K562 (cell line): ENCODE data around the gene NME7. TPM values are rescaled to one million over a fixed set of nuclear protein-coding genes. Genes with fewer than 3 reads are reported as not detected.

ENCODE experiments used
- ATAC-seq: fragments of 200-7000 bp; cut with Tn5 transposase; 3 replicates; pipeline ENCODE4 v1.9.1; 2020; ENCODE audit warnings: moderate library complexity
- BruUV-seq: library from RNA; stranded (reverse); fragments of 400-500 nt; replicated peaks from 2 replicates; lab custom pipeline; 2021; lab: Mats Ljungman, UMichigan
- CTCF ChIA-PET: fragments of 300-600 bp; formaldehyde crosslinking; extraction: SDS; loops from one replicate; lab custom pipeline; 2021; ENCODE audit warnings: low intra/inter-chr PET ratio; lab: Yijun Ruan, JAX
- POLR2A ChIA-PET: fragments of 300-600, 350-650 bp; sonication (Branson Sonifier 250); formaldehyde crosslinking; extraction: SDS; loops from one replicate; lab custom pipeline; 2021; ENCODE audit warnings: antibody characterized with exemption, inconsistent platforms; lab: Yijun Ruan, JAX
- DNase-seq, 4 experiments: peaks; one replicate each; pipeline versions ENCODE4 v3.0.0 to v3.0.0-alpha.2; 2011 to 2018; ENCODE audit warnings: low spot score in 3 of 4, mixed read lengths in 3 of 4; ENCODE audit errors: extremely low read depth in 1 of 4
- FAIRE-seq: peaks from 2 replicates; lab custom pipeline; 2011; peaks lifted over from hg19 to GRCh38; lab: Jason Lieb, UNC
- H2AFZ ChIP-seq: 2 replicates; pipeline ENCODE4 v1.6.0; 2011; ENCODE audit warnings: low read depth, low read length, control low read depth, inconsistent platforms
- H3K27ac ChIP-seq: fragments of 200-600 bp; 3 replicates; pipeline ENCODE4 v1.8.0; 2011; ENCODE audit warnings: low read depth, mild to moderate bottlenecking, control low read depth, inconsistent platforms, low read length, moderate library complexity, mixed read lengths; ENCODE audit errors: extremely low read depth
- H3K27me3 ChIP-seq, 2 experiments: fragments of 300-600 bp in 1 of 2; 2 replicates in 1 of 2; 3 replicates in 1 of 2; pipeline versions ENCODE4 v1.6.0 to v1.8.0; 2011; ENCODE audit warnings: inconsistent platforms in 2 of 2, low read length in 2 of 2, mild to moderate bottlenecking in 1 of 2, mixed read lengths in 1 of 2, moderate library complexity in 1 of 2; ENCODE audit not compliant: control insufficient read depth in 2 of 2, insufficient read depth in 2 of 2
- H3K36me3 ChIP-seq: fragments of 300-600 bp; 3 replicates; pipeline ENCODE4 v1.8.0; 2011; ENCODE audit warnings: mild to moderate bottlenecking, low read length, inconsistent platforms; ENCODE audit not compliant: control insufficient read depth, insufficient read depth
- H3K4me1 ChIP-seq, 2 experiments: fragments of 200-600 bp in 1 of 2; replicated peaks in 1 of 2; 2 replicates in 1 of 2; 3 replicates in 1 of 2; pipeline versions ENCODE4 v1.5.1 to v1.8.0; 2011; ENCODE audit warnings: inconsistent platforms in 2 of 2, low read length in 2 of 2, mild to moderate bottlenecking in 1 of 2, mixed read lengths in 1 of 2, moderate library complexity in 1 of 2; ENCODE audit not compliant: control insufficient read depth in 2 of 2, insufficient read depth in 2 of 2
- H3K4me2 ChIP-seq: 2 replicates; pipeline ENCODE4 v1.6.1; 2011; ENCODE audit warnings: low read length, control low read depth, inconsistent platforms, mixed read lengths; ENCODE audit not compliant: insufficient read depth
- H3K4me3 ChIP-seq: fragments of 200-600 bp; sonication (generic), shearing (Covaris generic); 2 replicates; pipeline ENCODE4 v1.5.1; 2016; ENCODE audit warnings: control low read depth, inconsistent platforms
- H3K79me2 ChIP-seq: fragments of 200-600 bp; 3 replicates; pipeline ENCODE4 v1.8.0; 2011; ENCODE audit warnings: low read length, inconsistent platforms; ENCODE audit not compliant: control insufficient read depth, insufficient read depth
- H3K9ac ChIP-seq, 2 experiments: 2 replicates each; pipeline versions ENCODE4 v1.6.0 to v1.6.1; 2011; ENCODE audit warnings: low read depth in 2 of 2, low read length in 2 of 2, control low read depth in 1 of 2, inconsistent platforms in 1 of 2, mild to moderate bottlenecking in 1 of 2, mixed read lengths in 1 of 2; ENCODE audit not compliant: insufficient read depth in 1 of 2
- H3K9me1 ChIP-seq: one replicate; pipeline ENCODE4 v1.6.0; 2011; ENCODE audit warnings: inconsistent platforms, mild to moderate bottlenecking, low read length, moderate library complexity; ENCODE audit not compliant: control insufficient read depth, insufficient read depth
- H3K9me3 ChIP-seq: replicated peaks from 2 replicates; pipeline ENCODE4 v1.5.1; 2011; ENCODE audit warnings: low read depth, low read length, inconsistent platforms; ENCODE audit not compliant: control insufficient read depth, insufficient read depth
- H4K20me1 ChIP-seq: replicated peaks from 2 replicates; pipeline ENCODE4 v1.6.1; 2011; ENCODE audit warnings: low read length, inconsistent platforms, mixed read lengths; ENCODE audit not compliant: control insufficient read depth, insufficient read depth
- CBX5 ChIP-seq: IDR thresholded peaks from 2 replicates; pipeline ENCODE4 v1.6.1; 2014; ENCODE audit warnings: low read depth, borderline replicate concordance
- DPF2 ChIP-seq: fragments of 450-650 bp; IDR thresholded peaks from 2 replicates; pipeline ENCODE4 v1.6.1; 2016
- ETS2 ChIP-seq: IDR thresholded peaks from 2 replicates; pipeline ENCODE4 v1.6.1; 2016; ENCODE audit warnings: borderline replicate concordance, missing genetic modification characterization, mild to moderate bottlenecking, moderate library complexity, missing compliant biosample characterization; ENCODE audit not compliant: poor library complexity, severe bottlenecking
- HEY1 ChIP-seq: fragments of 250-450 bp; sonication (Bioruptor Pico); IDR thresholded peaks from 2 replicates; pipeline ENCODE4 v1.5.0; 2020; ENCODE audit warnings: mild to moderate bottlenecking, moderate library complexity, borderline replicate concordance
- MYBL2 ChIP-seq, 2 experiments: fragments of 450-650 bp in 1 of 2; sonication (generic) in 1 of 2; formaldehyde crosslinking in 1 of 2; IDR thresholded peaks; 2 replicates each; pipeline versions ENCODE4 v1.6.1 to v1.8.1; 2017 to 2022; ENCODE audit warnings: borderline replicate concordance in 1 of 2, inconsistent platforms in 1 of 2, low read depth in 1 of 2, mild to moderate bottlenecking in 1 of 2, missing genetic modification reagents in 1 of 2, moderate library complexity in 1 of 2
- MYNN ChIP-seq, 2 experiments: sonication (generic); formaldehyde crosslinking in 1 of 2; IDR thresholded peaks; 2 replicates each; pipeline versions ENCODE4 v1.5.0 to v1.6.1; 2016 to 2020; ENCODE audit warnings: antibody characterized with exemption in 1 of 2, missing genetic modification reagents in 1 of 2
- NFRKB ChIP-seq: fragments of 450-650 bp; IDR thresholded peaks from 2 replicates; pipeline ENCODE4 v1.6.1; 2016; ENCODE audit warnings: low read depth
- PCBP1 ChIP-seq: fragments of 200-400 bp; formaldehyde crosslinking; IDR thresholded peaks from 2 replicates; pipeline ENCODE4 v1.6.1; 2018; ENCODE audit warnings: mild to moderate bottlenecking, low read depth, low read length; ENCODE audit not compliant: poor library complexity, severe bottlenecking
- PTTG1 ChIP-seq: fragments of 450-650 bp; IDR thresholded peaks from 2 replicates; pipeline ENCODE4 v1.6.1; 2016; ENCODE audit warnings: low read depth, mild to moderate bottlenecking, missing genetic modification characterization, missing compliant biosample characterization
- PYGO2 ChIP-seq: fragments of 450-650 bp; IDR thresholded peaks from 2 replicates; pipeline ENCODE4 v1.6.1; 2016; ENCODE audit warnings: mild to moderate bottlenecking, missing genetic modification characterization, moderate library complexity, missing compliant biosample characterization
- STAT5B ChIP-seq: fragments of 250-450 bp; sonication (Bioruptor Pico); IDR thresholded peaks from 2 replicates; pipeline ENCODE4 v1.8.0; 2021; ENCODE audit warnings: mild to moderate bottlenecking, inconsistent platforms
- ZFPM2 ChIP-seq: fragments of 250-450 bp; sonication (Bioruptor Pico); IDR thresholded peaks from 2 replicates; pipeline ENCODE4 v1.5.1; 2022; ENCODE audit warnings: mild to moderate bottlenecking
- ZNF518B ChIP-seq: fragments of 250-450 bp; sonication (Bioruptor Pico); IDR thresholded peaks from 2 replicates; pipeline ENCODE4 v1.5.0; 2021; ENCODE audit warnings: mild to moderate bottlenecking, moderate library complexity
- ZNF696 ChIP-seq: fragments of 250-450 bp; sonication (Bioruptor Pico); conservative IDR thresholded peaks from 2 replicates; pipeline ENCODE4 v1.4.0; 2020; ENCODE audit warnings: mild to moderate bottlenecking, moderate library complexity
- WGBS: fragments of 100-300 bp; shearing (Covaris generic); methylation state at CpG from one replicate; pipeline ENCODE4 v1.1.6; 2016; ENCODE audit warnings: low coverage, mixed read lengths; ENCODE audit not compliant: insufficient coverage; ENCODE audit errors: missing lambda C conversion rate; 5-methylcytosine and 5-hydroxymethylcytosine counted together
- in situ Hi-C: fragments of 300-500 bp; cut with MboI; formaldehyde crosslinking; loops from 4 replicates; pipeline ENCODE4 v1.15.0; 2018; ENCODE audit warnings: inconsistent platforms, mixed read lengths
- intact Hi-C: fragments of 100-400 bp; cut with micrococcal nuclease; formaldehyde crosslinking; loops from 2 replicates; pipeline ENCODE4 v1.14.2; 2022
- polyA plus RNA-seq, 8 experiments: library from polyadenylated mRNA; depleted of rRNA in 4 of 8; stranded (reverse) in 5 of 8; unstranded in 3 of 8; fragments of >200 nt; fragmentation: Nextera tagmentation in 2 of 8; fragmentation: Illumina TruSeq in 1 of 8; extraction: Ambion mirVana in 2 of 8; extraction: Trizol in 1 of 8; gene quantifications; 2 replicates each; pipeline versions ENCODE4 v1.2.1 to v1.2.3, GENCODE V29; 2011 to 2014; ENCODE audit warnings: inconsistent platforms in 1 of 8, missing spikeins in 1 of 8
- total RNA-seq, 7 experiments: library from RNA; depleted of rRNA in 6 of 7; stranded (reverse); fragments of >200 nt in 6 of 7; fragmentation: Illumina TruSeq in 2 of 7; extraction: Trizol in 2 of 7; gene quantifications; 2 replicates each; pipeline versions ENCODE4 v1.2.1 to v1.2.3, GENCODE V29; 2011 to 2021; ENCODE audit warnings: low replicate concordance in 1 of 7

The NME7 gene
- total and polyA plus RNA-seq, 9 of the 15 experiments (the other 6 are each of a cell fraction or from before 2014, with no cell fraction given) = 7.9 to 43.2 (median 23.9) TPM

GRCh38 chr1:169099561-169099960 lies 268.0 kb downstream of the NME7 start:
- intact Hi-C loops = no loop called here
- Histone ChIP-seq H3K27ac (no peak overlapping the region), H3K79me2 (no peaks in the 10 kb centered on the region), H3K9me1 (no peaks in the 10 kb centered on the region), H2AFZ (no peak overlapping the region), H3K4me1 (no peaks in the 10 kb centered on the region), H3K9me3 (no peaks in the 10 kb centered on the region), H3K27me3 (peaks cover 14 to 44% of the 10 kb centered on the region in 2 experiments), H3K4me2 (no peak overlapping the region), H3K9ac (no peak overlapping the region), H3K4me3 (no peak overlapping the region), H4K20me1 (no peaks in the 10 kb centered on the region), H3K36me3 (no peaks in the 10 kb centered on the region)
- DNase-seq (no peak), ATAC-seq (no peak), FAIRE-seq (no peak)
- ChIA-PET CTCF (no interaction called here), POLR2A (no interaction called here)
- in situ Hi-C loops = no loop called here
- 5% methylated on average over 2 of the region's 2 CpGs for WGBS
- no TSS peak for BruUV-seq
- TF ChIP-seq STAT5B (CRISPR knock-in tag) = no peak
- TF ChIP-seq PYGO2 (tag) = no peak
- TF ChIP-seq ETS2 (tag) = no peak
- TF ChIP-seq PTTG1 (tag) = no peak
- no peak for TF ChIP-seq MYNN (IDR thresholded peaks at IDR 0.05)
- TF ChIP-seq MYNN (CRISPR knock-in tag; IDR thresholded peaks at IDR 0.05) = no peak
- TF ChIP-seq HEY1 (CRISPR knock-in tag) = no peak

GRCh38 chr1:169098380-169098779 lies 269.2 kb downstream of the NME7 start:
- FAIRE-seq (no peak), ATAC-seq (no peak), DNase-seq (no peak)
- Histone ChIP-seq H3K36me3 (no peaks in the 10 kb centered on the region), H3K4me3 (no peak overlapping the region), H3K9me3 (no peaks in the 10 kb centered on the region), H4K20me1 (no peaks in the 10 kb centered on the region), H3K79me2 (no peaks in the 10 kb centered on the region), H3K9ac (no peak overlapping the region), H2AFZ (no peak overlapping the region), H3K27me3 (peaks cover 5 to 32% of the 10 kb centered on the region in 2 experiments; a peak in 3 of 5 replicates), H3K4me1 (no peaks in the 10 kb centered on the region), H3K27ac (no peak overlapping the region), H3K9me1 (no peaks in the 10 kb centered on the region), H3K4me2 (no peak overlapping the region)
- 5% methylated on average over 1 of the region's 1 CpG for WGBS
- intact Hi-C loops (no loop called here), in situ Hi-C loops (no loop called here)
- POLR2A ChIA-PET = no interaction called here
- CTCF ChIA-PET = no interaction called here
- BruUV-seq = no TSS peak
- TF ChIP-seq NFRKB (no peak), PCBP1 (no peak), ZNF696 (CRISPR knock-in tag) (no peak), DPF2 (no peak), ZFPM2 (CRISPR knock-in tag) (no peak), MYBL2 (IDR thresholded peaks at IDR 0.05; ENCODE audit: low read depth) (no peak), MYBL2 (CRISPR knock-in tag; IDR thresholded peaks at IDR 0.05; ENCODE audit: borderline replicate concordance) (no peak), ZNF518B (CRISPR knock-in tag) (no peak), CBX5 (no peak)
